Calu3 (cell line): Measurements from ENCODE around the gene ZC3H7B. TPM values are rescaled to one million over a fixed set of nuclear protein-coding genes. Genes with fewer than 3 reads are reported as not detected.

Experiments used
- BruUV-seq: library from RNA; stranded (reverse); fragments of 400-500 nt; replicated peaks from 2 replicates; lab custom pipeline; 2021; lab: Mats Ljungman, UMichigan
- CTCF ChIA-PET: fragments of 300-600 bp; sonication (Branson Sonifier 250); formaldehyde crosslinking; loops from one replicate; lab custom pipeline; 2022; ENCODE audit warnings: antibody characterized with exemption; lab: Charles Lee
- DNase-seq: peaks from one replicate; pipeline ENCODE4 v3.0.0; 2022
- H3K27ac Mint-ChIP-seq: one replicate; pipeline ENCODE4 v1.8.0; 2022; ENCODE audit warnings: mixed read lengths; ENCODE audit not compliant: unreplicated experiment
- H3K27me3 Mint-ChIP-seq: one replicate; pipeline ENCODE4 v1.8.0; 2022; ENCODE audit warnings: mixed read lengths; ENCODE audit not compliant: unreplicated experiment
- H3K36me3 Mint-ChIP-seq: one replicate; pipeline ENCODE4 v1.8.0; 2022; ENCODE audit warnings: mild to moderate bottlenecking, moderate library complexity, mixed read lengths; ENCODE audit not compliant: insufficient read depth, unreplicated experiment
- H3K4me1 Mint-ChIP-seq: one replicate; pipeline ENCODE4 v1.8.0; 2022; ENCODE audit warnings: mild to moderate bottlenecking, low read depth, mixed read lengths; ENCODE audit not compliant: unreplicated experiment
- H3K4me3 Mint-ChIP-seq: one replicate; pipeline ENCODE4 v1.8.0; 2022; ENCODE audit warnings: mild to moderate bottlenecking, low read depth, moderate library complexity, mixed read lengths; ENCODE audit not compliant: unreplicated experiment
- H3K9me3 Mint-ChIP-seq: one replicate; pipeline ENCODE4 v1.8.0; 2022; ENCODE audit warnings: low read depth, mixed read lengths; ENCODE audit not compliant: unreplicated experiment
- CTCF ChIP-seq: fragments of 200-600 bp; IDR thresholded peaks from one replicate; pipeline ENCODE4 v1.8.0; 2022; ENCODE audit warnings: antibody characterized with exemption; ENCODE audit not compliant: unreplicated experiment
- intact Hi-C: fragments of 100-400 bp; cut with micrococcal nuclease; formaldehyde crosslinking; loops from one replicate; pipeline ENCODE4 v1.10.0; 2022; ENCODE audit not compliant: unreplicated experiment
- total RNA-seq: library from RNA; stranded (reverse); gene quantifications from 2 replicates; pipeline ENCODE4 v1.2.3, GENCODE V29; 2022

The ZC3H7B gene
- total RNA-seq, 1 experiment from 2014 or later = 53.5 TPM

GRCh38 chr22:41308544-41308947 lies 7.2 kb downstream of the ZC3H7B start:
- no peak for DNase-seq
- Mint-ChIP-seq H3K36me3 (peaks cover 6% of the 10 kb centered on the region), H3K9me3 (no peaks in the 10 kb centered on the region), H3K27me3 (no peaks in the 10 kb centered on the region), H3K4me3 (no peak overlapping the region), H3K4me1 (peaks cover 30% of the 10 kb centered on the region), H3K27ac (no peak overlapping the region)
- no peak for TF ChIP-seq CTCF
- BruUV-seq = no TSS peak
- intact Hi-C loops = no loop called here
- CTCF ChIA-PET = interaction anchor here (0.5 to 0.7 kb wide), 2 partner anchors 47 to 73 kb away, joined by 5 to 6 read pairs; no protein-coding TSS in a partner anchor

- CTCF ChIA-PET = no interaction called here
- BruUV-seq = no TSS peak
- Mint-ChIP-seq H3K4me1 (peaks cover 20% of the 10 kb centered on the region), H3K36me3 (peaks cover 6% of the 10 kb centered on the region), H3K27me3 (no peaks in the 10 kb centered on the region), H3K4me3 (no peak overlapping the region), H3K9me3 (no peaks in the 10 kb centered on the region), H3K27ac (no peak overlapping the region)
- no peak for DNase-seq
- no peak for TF ChIP-seq CTCF
- intact Hi-C loops = no loop called here
Observed at GRCh38 chr22:41310336-41310735, 9.0 kb downstream of the ZC3H7B start.

DNA sequence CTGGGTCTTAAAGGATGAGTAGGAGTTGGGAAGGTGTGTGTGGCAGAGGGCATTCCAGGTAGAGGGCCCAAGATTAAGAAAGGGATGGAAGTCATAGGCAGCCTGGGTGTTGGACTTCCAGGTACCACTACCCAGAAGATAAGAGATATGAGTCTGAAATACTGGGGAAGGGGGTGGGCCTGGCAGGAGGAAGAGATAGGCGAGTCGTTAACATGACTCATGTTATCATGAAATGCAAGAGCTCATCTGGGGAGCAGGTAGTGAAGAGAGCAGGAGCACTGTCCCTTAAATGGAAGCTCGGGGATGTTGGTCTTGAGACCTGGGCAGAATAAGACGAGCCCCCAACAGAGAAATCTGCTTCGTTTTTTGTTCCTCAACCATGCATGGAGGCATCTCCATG lies 10.2 kb downstream of the ZC3H7B start:
- no peak for DNase-seq
- CTCF ChIA-PET = interaction anchor here (0.7 kb wide), 1 partner anchor 543 kb away, joined by 6 read pairs; no protein-coding TSS in a partner anchor
- no peak for TF ChIP-seq CTCF
- no TSS peak for BruUV-seq
- H3K36me3 Mint-ChIP-seq = peaks cover 6% of the 10 kb centered on the region
- intact Hi-C loops = no loop called here
- H3K4me3 Mint-ChIP-seq = no peak overlapping the region
- H3K9me3 Mint-ChIP-seq = no peaks in the 10 kb centered on the region
- no peaks in the 10 kb centered on the region for H3K27me3 Mint-ChIP-seq
- H3K27ac Mint-ChIP-seq = no peak overlapping the region
- H3K4me1 Mint-ChIP-seq = peaks cover 20% of the 10 kb centered on the region

GRCh38 chr22:41314821-41315220 lies 13.5 kb downstream of the ZC3H7B start:
- DNase-seq = no peak
- BruUV-seq = no TSS peak
- H3K4me1 Mint-ChIP-seq = peaks cover 12% of the 10 kb centered on the region
- no peaks in the 10 kb centered on the region for H3K27me3 Mint-ChIP-seq
- intact Hi-C loops = no loop called here
- H3K27ac Mint-ChIP-seq = no peak overlapping the region
- H3K9me3 Mint-ChIP-seq = no peaks in the 10 kb centered on the region
- TF ChIP-seq CTCF = no peak
- no peak overlapping the region for H3K4me3 Mint-ChIP-seq
- peaks cover 10% of the 10 kb centered on the region for H3K36me3 Mint-ChIP-seq
- CTCF ChIA-PET = no interaction called here
